HG03196 (cell line): ENCODE data around the gene KRTAP5-5.
"Not testable (repeated sequence)": the region's sequence is repeated elsewhere in the genome, so short reads cannot be mapped to it uniquely, and the experiment has no call there.

ENCODE experiments used
- ATAC-seq: cut with Tn5 transposase; IDR thresholded peaks from one replicate; pipeline ENCODE4 v1.9.1; 2021; ENCODE audit not compliant: unreplicated experiment

KRTAP5-5 gene

GRCh38 chr11:1640076-1640946, 10.7 kb downstream of the KRTAP5-5 start:
- ATAC-seq = no peak

GRCh38 chr11:1641096-1641495, 11.5 kb downstream of the KRTAP5-5 start:
- no peak for ATAC-seq

DNA sequence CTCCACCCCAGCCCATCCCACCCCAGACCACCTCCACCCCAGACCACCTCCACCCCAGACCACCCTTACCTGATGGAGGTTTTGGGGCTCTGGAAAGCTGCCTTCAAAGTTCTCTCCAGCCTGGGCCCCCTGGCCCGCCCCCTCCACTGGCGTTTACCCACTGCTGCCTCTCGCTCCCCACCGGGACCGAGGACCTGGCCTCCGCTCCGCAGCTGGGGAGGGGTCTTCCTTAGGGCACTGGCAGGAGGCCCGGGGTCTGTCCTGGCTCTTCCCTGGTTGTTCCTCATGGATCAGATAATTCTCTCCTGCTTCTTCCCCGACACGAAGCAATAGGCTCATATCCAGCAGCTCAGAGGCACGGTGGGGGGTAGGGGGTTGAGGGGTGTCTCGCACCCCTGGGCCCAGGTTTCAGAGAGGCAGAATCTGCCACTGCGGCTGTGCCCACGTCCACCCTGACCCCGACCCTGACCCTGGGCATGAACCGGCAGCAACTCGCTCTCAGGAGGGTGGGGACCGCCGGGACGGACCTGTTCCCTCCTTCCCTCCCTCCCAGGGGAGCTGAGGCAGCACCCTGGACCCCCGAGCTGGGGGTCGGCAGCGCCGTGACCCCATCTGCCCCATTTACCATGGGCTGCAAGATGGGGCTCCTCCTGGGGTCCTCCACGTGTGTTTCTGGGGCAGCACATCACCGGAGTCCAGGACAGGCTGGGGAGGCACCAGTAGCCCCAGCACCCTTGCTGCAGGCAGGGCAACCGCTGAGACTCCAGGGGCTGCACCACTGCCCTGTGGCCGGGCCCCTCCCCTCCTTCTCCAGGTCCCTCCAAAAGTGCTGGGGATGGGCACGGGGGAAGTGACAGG, 12.9 kb downstream of the KRTAP5-5 start:
- no peak for ATAC-seq

- ATAC-seq = no peak
These were observed 13.6 kb downstream of the KRTAP5-5 start for GRCh38 chr11:1643146-1643690.

GRCh38 chr11:1644601-1645356, 15.2 kb downstream of the KRTAP5-5 start:
- no peak for ATAC-seq

DNA sequence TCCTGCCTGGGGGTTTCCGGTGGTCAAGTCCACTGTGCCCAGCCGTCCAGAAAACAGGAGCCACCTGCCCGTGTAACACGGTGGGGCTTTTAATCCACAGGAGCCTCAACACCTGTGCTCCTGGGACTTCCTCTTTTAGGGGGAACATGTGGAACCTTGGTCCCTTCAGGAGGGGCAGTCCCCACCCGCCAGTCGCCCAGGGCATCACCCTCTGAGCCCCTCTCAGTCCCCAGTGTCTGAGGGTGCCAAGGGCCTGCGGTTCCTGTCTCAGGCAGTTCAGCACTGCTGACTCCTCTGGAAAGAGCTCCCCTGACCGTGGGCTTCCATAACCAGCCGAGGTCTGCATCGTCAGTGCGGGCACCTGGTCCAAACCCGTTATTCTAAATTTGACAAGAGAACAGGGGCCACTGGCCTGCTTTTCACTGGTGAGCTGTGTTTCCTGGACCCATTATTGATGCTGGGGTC, 15.8 kb downstream of the KRTAP5-5 start:
- no peak for ATAC-seq

DNA sequence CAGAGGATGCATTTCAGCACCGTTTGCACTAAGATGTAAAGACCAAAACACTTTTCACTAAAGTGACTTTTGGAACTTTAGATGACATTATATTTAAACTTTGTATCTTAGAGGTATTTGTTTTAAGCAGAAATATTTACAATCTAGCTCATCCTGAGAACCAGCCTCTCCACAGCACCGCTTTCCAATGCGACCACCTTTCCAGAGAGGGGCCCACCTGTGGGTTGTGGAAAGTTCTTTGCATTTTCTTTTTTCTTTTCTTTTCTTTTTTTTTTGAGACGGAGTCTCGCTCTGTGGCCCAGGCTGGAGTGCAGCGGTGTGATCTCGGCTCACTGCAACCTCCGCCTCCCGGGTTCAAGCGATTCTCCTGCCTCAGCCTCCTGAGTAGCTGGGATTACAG, 17.0 kb downstream of the KRTAP5-5 start:
- not testable (repeated sequence) for ATAC-seq

DNA sequence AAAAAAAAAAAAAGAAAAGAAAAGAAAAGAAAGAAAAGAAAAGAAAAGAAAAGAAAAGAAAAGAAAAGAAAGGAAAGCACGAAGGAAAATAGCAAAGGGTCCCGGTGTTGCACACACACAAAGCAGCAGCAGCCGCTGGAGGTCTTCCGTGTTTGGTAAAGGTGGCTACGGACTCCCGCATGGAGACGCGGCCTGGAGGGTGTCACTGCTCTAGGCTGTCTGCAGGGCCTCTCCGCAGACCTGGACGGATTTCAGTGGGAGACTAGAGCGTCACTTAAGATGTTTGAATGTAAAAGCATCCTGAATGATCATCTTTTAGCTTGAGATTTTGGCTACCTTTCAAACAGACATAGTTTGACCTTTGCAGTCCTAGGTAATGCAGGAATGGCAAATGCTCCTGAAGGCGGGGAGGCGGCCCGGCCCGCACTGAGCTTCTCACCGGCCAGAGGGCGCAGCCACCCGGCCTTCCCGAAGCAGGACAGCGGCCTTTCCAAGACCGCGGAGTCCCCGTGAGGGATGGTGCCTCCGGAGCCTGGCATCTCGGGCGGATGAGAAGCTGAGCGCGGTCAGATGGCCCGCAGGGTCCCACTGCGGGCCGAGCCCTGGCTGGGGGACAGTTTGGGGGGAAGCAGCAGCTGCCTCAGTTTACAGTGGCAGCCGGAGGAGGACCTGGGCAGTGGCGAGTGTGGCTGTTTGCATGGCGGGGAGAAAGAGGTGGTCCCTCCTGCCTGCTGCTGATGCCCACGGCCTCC, 18.5 kb downstream of the KRTAP5-5 start:
- no peak for ATAC-seq

- no peak for ATAC-seq
These were observed 19.3 kb downstream of the KRTAP5-5 start for GRCh38 chr11:1648653-1649420.

- no peak for ATAC-seq
These were observed 20.7 kb downstream of the KRTAP5-5 start for GRCh38 chr11:1650034-1650917.

DNA sequence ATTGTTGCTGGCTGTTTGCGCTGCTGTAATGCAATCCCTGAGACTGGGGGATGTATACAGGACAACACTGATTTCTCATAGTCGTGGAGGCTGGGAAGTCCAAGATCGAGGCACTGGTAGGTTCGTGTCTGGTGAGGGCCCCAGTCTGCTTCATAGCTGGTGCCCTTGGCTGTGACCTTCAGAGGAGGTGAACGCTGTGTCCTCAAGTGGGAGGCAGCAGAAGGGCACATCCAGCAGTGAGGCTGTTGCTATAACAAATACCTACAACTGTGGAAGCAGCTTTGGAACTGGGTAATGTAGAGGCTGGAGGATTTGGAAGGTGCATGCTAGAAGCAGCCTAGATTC, 21.3 kb downstream of the KRTAP5-5 start:
- ATAC-seq = no peak

- ATAC-seq = no peak
These were observed 21.9 kb downstream of the KRTAP5-5 start for GRCh38 chr11:1651411-1651980.

DNA sequence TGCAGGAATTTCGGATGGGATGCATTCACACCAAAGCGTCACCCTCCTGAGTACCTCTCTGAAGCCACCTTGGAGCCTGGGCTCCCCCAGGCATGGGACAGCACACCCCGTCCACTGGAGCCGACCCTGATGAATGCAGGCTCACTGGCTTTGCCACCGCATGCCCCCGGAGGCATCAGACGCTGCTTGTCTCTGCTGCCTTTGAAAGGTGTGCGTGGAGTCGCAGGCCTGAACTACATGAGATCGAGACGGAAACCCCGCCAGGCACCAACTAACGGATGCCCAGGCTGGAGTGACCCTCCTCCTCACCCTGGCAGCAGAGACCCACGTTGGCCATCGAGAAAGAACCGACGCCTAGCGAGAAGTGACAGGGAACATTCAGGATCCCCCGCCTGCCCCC, 22.5 kb downstream of the KRTAP5-5 start:
- no peak for ATAC-seq

GRCh38 chr11:1652442-1652770, 22.8 kb downstream of the KRTAP5-5 start:
- no peak for ATAC-seq

- ATAC-seq = no peak
These were observed 23.4 kb downstream of the KRTAP5-5 start for GRCh38 chr11:1652771-1653540.

GRCh38 chr11:1653541-1654387, 24.2 kb downstream of the KRTAP5-5 start:
- no peak for ATAC-seq
